HEK293 (cell line): ENCODE measurements around the gene CDX1.

Experiments
- CTCF ChIA-PET: fragments of 350-600 bp; formaldehyde crosslinking; extraction: SDS; loops from one replicate; lab custom pipeline; 2021; ENCODE audit warnings: antibody characterized with exemption; lab: Yijun Ruan, JAX
- POLR2A ChIA-PET: fragments of 300-600 bp; formaldehyde crosslinking; extraction: SDS; loops from one replicate; lab custom pipeline; 2020; ENCODE audit warnings: antibody characterized with exemption, inconsistent platforms; lab: Yijun Ruan, JAX
- H3K27ac ChIP-seq: fragments of 200-500 bp; sonication (Bioruptor generic); 2 replicates; pipeline ENCODE4 v1.5.1; 2014; ENCODE audit warnings: low read depth, low read length, control low read depth, inconsistent platforms; ENCODE audit errors: extremely low read depth
- H3K36me3 ChIP-seq, 2 experiments: fragments of 200-500 bp in 1 of 2; sonication (Bioruptor generic) in 1 of 2; 1 replicate in 1 of 2; 2 replicates in 1 of 2; pipeline ENCODE4 v1.5.1; 2014 to 2017; ENCODE audit warnings: inconsistent platforms in 2 of 2, low read length in 2 of 2; ENCODE audit not compliant: control insufficient read depth in 2 of 2, insufficient read depth in 1 of 2
- H3K4me1 ChIP-seq: fragments of 200-500 bp; sonication (Bioruptor generic); 2 replicates; pipeline ENCODE4 v1.5.1; 2014; ENCODE audit warnings: mild to moderate bottlenecking, low read length, inconsistent platforms; ENCODE audit not compliant: control insufficient read depth, insufficient read depth
- H3K4me3 ChIP-seq: 2 replicates; pipeline ENCODE4 v1.5.1; 2011; ENCODE audit warnings: low read depth, mild to moderate bottlenecking, control low read depth, low read length, moderate library complexity
- H3K9me3 ChIP-seq: fragments of 200-500 bp; sonication (Bioruptor generic); 2 replicates; pipeline ENCODE4 v1.5.1; 2014; ENCODE audit warnings: low read depth, low read length, inconsistent platforms; ENCODE audit not compliant: control insufficient read depth, insufficient read depth
- KLF1 ChIP-seq: fragments of 450-650 bp; formaldehyde crosslinking; IDR thresholded peaks from 2 replicates; pipeline ENCODE4 v1.5.1; 2016; ENCODE audit warnings: missing biosample characterization, missing genetic modification characterization
- SP2 ChIP-seq: fragments of 450-650 bp; formaldehyde crosslinking; IDR thresholded peaks from 2 replicates; pipeline ENCODE4 v1.5.1; 2016; ENCODE audit warnings: missing biosample characterization, missing genetic modification characterization
- SP3 ChIP-seq: fragments of 450-650 bp; formaldehyde crosslinking; IDR thresholded peaks from 2 replicates; pipeline ENCODE4 v1.5.1; 2016; ENCODE audit warnings: missing biosample characterization, missing genetic modification characterization
- ZBTB20 ChIP-seq: fragments of 450-650 bp; formaldehyde crosslinking; IDR thresholded peaks from 2 replicates; pipeline ENCODE4 v1.5.1; 2016; ENCODE audit warnings: missing biosample characterization, missing genetic modification characterization
- ZBTB26 ChIP-seq: fragments of 450-650 bp; formaldehyde crosslinking; optimal IDR thresholded peaks from 2 replicates; pipeline ENCODE3; 2016; ENCODE audit warnings: missing biosample characterization, mild to moderate bottlenecking, missing genetic modification characterization
- ZIC2 ChIP-seq: fragments of 450-650 bp; formaldehyde crosslinking; IDR thresholded peaks from 2 replicates; pipeline ENCODE4 v1.5.1; 2016; ENCODE audit warnings: missing biosample characterization, missing genetic modification characterization
- ZNF366 ChIP-seq: fragments of 450-650 bp; formaldehyde crosslinking; conservative IDR thresholded peaks from 2 replicates; pipeline ENCODE4 v1.5.1; 2016; ENCODE audit warnings: missing biosample characterization, missing genetic modification characterization
- ZNF416 ChIP-seq: fragments of 450-650 bp; formaldehyde crosslinking; IDR thresholded peaks from 2 replicates; pipeline ENCODE4 v1.5.1; 2016; ENCODE audit warnings: missing biosample characterization, missing genetic modification characterization
- ZNF548 ChIP-seq: fragments of 450-650 bp; formaldehyde crosslinking; IDR thresholded peaks from 2 replicates; pipeline ENCODE4 v1.5.1; 2016; ENCODE audit warnings: missing biosample characterization, missing genetic modification characterization
- ZNF664 ChIP-seq: fragments of 450-650 bp; formaldehyde crosslinking; IDR thresholded peaks from 2 replicates; pipeline ENCODE4 v1.5.1; 2016; ENCODE audit warnings: missing biosample characterization, missing genetic modification characterization
- ZXDB ChIP-seq: fragments of 450-650 bp; formaldehyde crosslinking; IDR thresholded peaks from 2 replicates; pipeline ENCODE4 v1.5.1; 2016; ENCODE audit warnings: missing biosample characterization, missing genetic modification characterization

Gene CDX1

GRCh38 chr5:150192462-150192861 lies 25.9 kb downstream of the CDX1 start:
- Histone ChIP-seq H3K9me3 (no peaks in the 10 kb centered on the region), H3K4me1 (no peaks in the 10 kb centered on the region), H3K36me3 (no peaks in the 10 kb centered on the region), H3K4me3 (no peak overlapping the region), H3K27ac (no peak overlapping the region)
- CTCF ChIA-PET = interaction anchor here (0.7 kb wide), 1 partner anchor 22 kb away, joined by 4 read pairs; no protein-coding TSS in a partner anchor
- POLR2A ChIA-PET = no interaction called here
- no peak for TF ChIP-seq ZBTB20 (tag by site-specific recombination)
- TF ChIP-seq SP2 (tag by site-specific recombination) = peak; percentile 22; the same call in 1 of the 2 replicates
- TF ChIP-seq ZXDB (tag by site-specific recombination) = no peak

- Histone ChIP-seq H3K4me3 (no peak overlapping the region), H3K27ac (no peak overlapping the region), H3K9me3 (no peaks in the 10 kb centered on the region), H3K36me3 (no peaks in the 10 kb centered on the region), H3K4me1 (no peaks in the 10 kb centered on the region)
- TF ChIP-seq SP3 (tag by site-specific recombination) (no peak), ZIC2 (peak; percentile 25; the same call in 1 of the 2 replicates)
- POLR2A ChIA-PET = interaction anchor here (0.7 kb wide), 1 partner anchor 1054 kb away, joined by 5 read pairs; no protein-coding TSS in a partner anchor
- CTCF ChIA-PET = interaction anchor here (0.6 to 1.8 kb wide), 2 partner anchors 26 to 156 kb away, joined by 3 to 5 read pairs; no protein-coding TSS in a partner anchor
These were observed 29.3 kb downstream of the CDX1 start for GRCh38 chr5:150195736-150196485.

- POLR2A ChIA-PET = no interaction called here
- Histone ChIP-seq H3K36me3 (no peaks in the 10 kb centered on the region), H3K9me3 (no peaks in the 10 kb centered on the region), H3K4me1 (no peaks in the 10 kb centered on the region), H3K4me3 (no peak overlapping the region), H3K27ac (no peak overlapping the region)
- CTCF ChIA-PET = interaction anchor here (1.8 kb wide), 1 partner anchor 155 kb away, joined by 5 read pairs; no protein-coding TSS in a partner anchor
- TF ChIP-seq ZNF548 = no peak
These were observed 29.9 kb downstream of the CDX1 start for GRCh38 chr5:150196514-150196913.

GRCh38 chr5:150196986-150197385 lies 30.4 kb downstream of the CDX1 start:
- no peak for TF ChIP-seq ZNF366 (tag by site-specific recombination)
- no peak for TF ChIP-seq ZBTB26 (tag by site-specific recombination)
- TF ChIP-seq KLF1 (tag by site-specific recombination) = no peak
- Histone ChIP-seq H3K9me3 (no peaks in the 10 kb centered on the region), H3K36me3 (no peaks in the 10 kb centered on the region), H3K27ac (no peak overlapping the region), H3K4me3 (no peak overlapping the region), H3K4me1 (no peaks in the 10 kb centered on the region)
- ChIA-PET POLR2A (no interaction called here), CTCF (interaction anchor here (1.8 kb wide), 1 partner anchor 155 kb away, joined by 5 read pairs; no protein-coding TSS in a partner anchor)

- POLR2A ChIA-PET = no interaction called here
- no peak overlapping the region for H3K27ac ChIP-seq
- CTCF ChIA-PET = no interaction called here
These were observed 30.9 kb downstream of the CDX1 start for GRCh38 chr5:150197476-150197875.

More at GRCh38 chr5:150197476-150197875, 30.9 kb downstream of the CDX1 start:
- Histone ChIP-seq H3K9me3 (no peaks in the 10 kb centered on the region), H3K4me3 (no peak overlapping the region), H3K4me1 (no peaks in the 10 kb centered on the region), H3K36me3 (no peaks in the 10 kb centered on the region)
- TF ChIP-seq ZNF664 (tag by site-specific recombination) (peak; percentile 92), ZNF416 (tag by site-specific recombination) (no peak)
